Islet of Langerhans (tissue), 1 donor: ENCODE measurements around the gene SMIM15.

Source experiments
- FAIRE-seq: peaks from one replicate; lab custom pipeline; 2011; peaks lifted over from hg19 to GRCh38; lab: Jason Lieb, UNC

Gene SMIM15

DNA sequence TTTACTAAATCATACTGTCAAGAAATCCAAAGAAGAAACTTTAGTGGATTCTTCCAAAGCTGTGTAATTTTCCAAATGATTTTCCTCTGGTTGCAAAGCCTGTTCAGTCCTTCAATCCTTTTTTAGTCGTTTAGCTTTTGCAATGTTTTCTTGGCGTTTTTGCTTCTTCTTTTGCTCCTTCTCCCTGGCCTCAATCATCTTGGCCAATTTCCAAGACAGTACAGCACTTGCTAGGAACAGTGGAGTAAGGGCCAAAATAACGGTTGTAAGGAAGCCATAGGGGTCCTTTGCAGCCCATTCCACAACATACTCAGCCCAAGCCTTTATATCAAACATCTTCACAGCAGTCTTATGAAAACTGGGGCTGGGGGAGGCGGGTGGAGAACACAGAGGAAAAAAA, 2.4 kb downstream of the SMIM15 start:
- no peak for FAIRE-seq

DNA sequence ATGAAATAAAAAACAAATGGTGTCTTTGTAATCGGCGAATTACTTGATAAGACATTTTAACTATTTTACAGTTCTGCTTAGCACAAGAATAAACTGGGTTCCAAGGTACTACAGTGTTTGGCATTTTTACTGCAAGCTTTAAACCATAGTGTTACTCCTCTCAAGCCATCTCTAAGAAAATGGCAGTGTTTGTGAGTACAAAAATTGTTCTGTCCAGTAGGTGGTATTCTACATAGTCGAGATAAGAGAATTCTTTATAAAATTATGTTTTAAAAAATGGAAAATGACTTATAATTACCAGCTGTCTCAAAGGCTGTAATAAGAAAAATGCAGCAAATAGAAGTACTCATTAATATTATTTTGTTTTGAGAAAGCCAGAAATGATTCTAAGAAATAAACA, 3.2 kb downstream of the SMIM15 start:
- no peak for FAIRE-seq

DNA sequence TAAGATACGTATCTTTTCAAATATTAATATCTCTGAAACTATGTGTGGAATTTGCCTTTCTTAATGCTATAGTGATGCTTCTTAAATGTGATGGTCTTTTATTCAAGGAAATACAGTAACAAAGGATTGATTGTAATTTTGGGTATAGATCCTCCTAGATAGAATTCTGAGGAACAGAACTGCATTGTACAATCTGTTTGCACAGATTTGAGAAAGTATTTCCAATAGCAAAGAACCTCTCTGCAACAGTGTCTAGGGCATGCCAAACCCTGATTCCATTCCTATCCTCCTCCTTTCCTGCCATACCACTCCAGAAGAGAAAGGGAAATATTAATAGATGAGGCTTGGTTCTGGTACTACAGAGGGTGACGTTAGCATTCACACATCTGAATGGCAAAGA, 10.4 kb downstream of the SMIM15 start:
- no peak for FAIRE-seq

- no peak for FAIRE-seq
These were observed 13.8 kb downstream of the SMIM15 start for GRCh38 chr5:61148515-61148914.

DNA sequence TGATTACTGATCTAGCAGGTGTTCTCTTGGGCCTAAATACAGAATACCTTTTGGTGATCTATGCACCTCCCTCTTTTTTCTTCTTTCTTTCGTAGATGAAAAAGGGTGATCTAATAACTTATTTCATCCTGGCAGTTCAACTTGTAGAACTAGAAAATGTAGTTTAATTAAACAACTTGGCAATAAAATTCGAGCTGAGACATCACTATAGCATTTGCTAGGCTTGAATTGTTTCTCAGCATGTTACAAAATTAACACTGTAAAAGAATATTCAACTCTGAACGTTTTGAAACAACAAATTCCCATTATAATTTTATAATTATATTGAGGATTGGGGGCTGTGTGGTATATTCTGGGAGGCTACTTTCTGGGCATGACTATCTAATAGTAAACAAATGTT, 19.5 kb downstream of the SMIM15 start:
- FAIRE-seq: peak; percentile 86

- FAIRE-seq: no peak
These were observed 19.9 kb downstream of the SMIM15 start for GRCh38 chr5:61142391-61142790.

GRCh38 chr5:61141801-61142200, 20.5 kb downstream of the SMIM15 start:
- FAIRE-seq: no peak

GRCh38 chr5:61139931-61140330, 22.3 kb downstream of the SMIM15 start:
- no peak for FAIRE-seq

- FAIRE-seq: no peak
These were observed 23.0 kb downstream of the SMIM15 start for GRCh38 chr5:61139094-61139873.

DNA sequence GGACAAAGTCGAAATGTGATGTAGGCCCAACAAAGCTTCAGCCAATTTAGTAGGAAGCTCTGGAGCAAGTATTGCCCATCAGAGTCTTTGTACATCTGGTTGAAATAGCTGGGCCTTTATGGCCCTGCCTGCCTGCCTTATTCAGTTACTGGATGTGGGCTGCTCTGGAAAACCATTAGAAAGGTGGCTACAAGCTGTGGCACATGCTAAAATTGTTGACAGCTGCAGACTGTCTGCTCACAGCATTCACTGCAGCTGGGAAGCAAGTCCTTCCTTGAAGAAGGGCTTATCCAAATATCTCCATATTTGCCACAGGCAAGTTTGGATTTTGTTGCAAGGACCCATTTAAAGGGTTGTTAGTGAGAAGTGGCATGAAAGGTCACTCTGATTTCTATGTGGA, 24.4 kb downstream of the SMIM15 start:
- FAIRE-seq: no peak

DNA sequence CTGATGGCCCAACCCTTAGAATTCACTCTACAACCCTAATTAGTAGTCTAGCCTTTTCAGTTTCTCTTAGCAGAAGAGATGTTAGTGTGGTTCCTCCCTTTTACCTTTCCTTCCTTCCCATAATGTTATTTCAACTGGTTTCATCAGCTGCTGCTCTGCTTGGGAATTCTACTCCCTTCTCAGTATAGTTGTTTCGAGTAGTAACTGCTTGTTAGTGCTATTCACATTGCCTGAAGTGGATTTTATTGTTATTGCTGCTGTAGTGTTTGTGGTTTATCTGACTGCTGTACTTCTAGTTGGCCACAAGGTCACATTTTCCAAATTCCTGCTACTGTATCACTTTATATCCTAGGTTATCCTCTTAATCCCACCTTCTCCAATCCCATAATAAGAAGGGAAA, 29.7 kb downstream of the SMIM15 start:
- no peak for FAIRE-seq

DNA sequence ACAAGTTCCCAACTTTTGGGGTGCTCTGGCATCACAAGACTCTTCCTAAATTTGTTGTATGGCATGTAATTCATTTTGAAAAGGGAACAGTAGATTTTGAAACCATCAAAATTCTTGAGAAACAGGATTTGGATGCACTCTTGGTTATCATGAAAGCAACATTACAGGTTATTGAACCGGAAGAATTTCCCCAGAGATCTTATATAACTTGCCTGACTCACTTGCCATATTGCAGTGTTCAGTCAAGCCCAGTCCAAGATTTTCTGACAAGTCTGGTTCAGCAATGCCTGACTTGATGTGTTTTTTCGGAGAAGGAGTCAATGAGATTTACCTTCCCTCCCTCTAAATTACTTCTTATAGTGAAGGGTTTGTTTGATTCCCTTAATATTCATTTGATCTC, 32.0 kb downstream of the SMIM15 start:
- FAIRE-seq: no peak

- no peak for FAIRE-seq
These were observed 39.1 kb downstream of the SMIM15 start for GRCh38 chr5:61123145-61123544.

DNA sequence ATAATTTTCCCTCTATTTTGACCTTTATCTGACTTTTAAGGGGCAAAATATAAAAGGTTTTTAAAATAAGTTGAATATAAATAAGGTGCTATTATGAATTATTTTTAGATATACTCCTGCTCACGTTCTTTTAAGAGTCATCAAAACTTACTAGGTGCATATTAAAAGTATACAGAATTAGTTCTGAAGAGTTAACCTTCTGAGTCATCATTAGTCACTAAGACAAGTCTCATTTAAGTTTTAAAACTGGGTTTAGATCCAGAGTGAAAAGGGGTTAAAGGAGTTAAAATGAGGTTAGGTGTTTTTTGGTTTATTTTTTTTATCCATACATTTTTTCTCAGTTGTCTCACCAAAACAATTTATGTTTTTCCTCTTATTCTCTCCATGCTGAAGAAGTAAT, 41.7 kb downstream of the SMIM15 start:
- no peak for FAIRE-seq

DNA sequence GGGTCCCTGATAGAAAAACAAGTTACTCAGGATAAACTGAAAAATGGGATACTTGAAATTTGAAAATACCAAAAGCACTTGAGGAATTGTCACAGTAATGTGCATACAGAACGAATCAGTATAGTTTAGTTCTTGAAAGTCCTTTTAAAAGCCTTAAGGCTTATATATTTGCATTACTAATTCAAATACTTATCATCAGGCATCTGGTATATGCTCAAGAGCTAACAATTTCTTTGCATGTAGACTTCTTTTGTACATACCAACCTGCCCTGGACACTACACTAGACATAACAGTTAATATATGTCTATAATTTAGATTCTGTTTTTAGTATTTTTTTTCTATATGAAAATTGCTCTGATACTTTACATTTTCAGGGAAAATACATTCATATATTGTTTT, 43.2 kb downstream of the SMIM15 start:
- no peak for FAIRE-seq

DNA sequence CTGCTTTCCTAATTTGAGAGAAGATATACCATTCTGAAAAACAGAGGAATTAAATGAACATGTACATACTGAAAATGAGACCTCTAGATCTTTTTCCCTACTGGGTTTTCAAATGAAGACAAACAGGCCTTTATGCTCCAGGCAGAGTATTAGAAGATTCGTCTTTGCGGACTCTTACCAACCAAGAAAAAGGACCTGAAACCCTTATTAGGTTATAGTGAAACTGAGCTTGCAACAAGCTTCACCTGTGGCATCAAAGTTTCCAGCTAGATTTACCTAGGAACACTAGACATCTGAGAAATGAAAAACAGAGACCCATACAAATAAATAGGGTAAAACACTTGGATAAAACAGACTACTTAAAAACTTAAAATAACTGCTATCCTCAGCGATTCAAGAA, 46.3 kb downstream of the SMIM15 start:
- FAIRE-seq: no peak

- FAIRE-seq: no peak
These were observed 47.8 kb downstream of the SMIM15 start for GRCh38 chr5:61114441-61114840.
